GM23248 (cell line): ENCODE results near the gene TSPAN3. TPM values are rescaled to one million over a fixed set of nuclear protein-coding genes. Genes with fewer than 3 reads are reported as not detected.

Source experiments
- DNase-seq: peaks from one replicate; pipeline ENCODE4 v3.0.0-alpha.2; 2015
- H2AFZ ChIP-seq: fragments of 200-600 bp; sonication (generic); 2 replicates; pipeline ENCODE4 v1.6.1; 2016; ENCODE audit warnings: antibody characterized with exemption
- H3F3A ChIP-seq: fragments of 200-600 bp; sonication (generic); 2 replicates; pipeline ENCODE4 v1.6.1; 2016; ENCODE audit warnings: mild to moderate bottlenecking, antibody characterized with exemption, mixed run types; ENCODE audit not compliant: insufficient read depth
- H3K27ac ChIP-seq: fragments of 200-600 bp; sonication (generic); 2 replicates; pipeline ENCODE4 v1.5.1; 2016; ENCODE audit warnings: mild to moderate bottlenecking
- H3K27me3 ChIP-seq: fragments of 200-600 bp; sonication (generic); replicated peaks from 2 replicates; pipeline ENCODE4 v1.6.1; 2016; ENCODE audit warnings: mild to moderate bottlenecking; ENCODE audit not compliant: insufficient read depth
- H3K36me3 ChIP-seq: fragments of 200-600 bp; sonication (generic); 2 replicates; pipeline ENCODE4 v1.6.1; 2016; ENCODE audit warnings: low read depth, mild to moderate bottlenecking
- H3K4me1 ChIP-seq: fragments of 200-600 bp; sonication (generic); 2 replicates; pipeline ENCODE4 v1.6.1; 2016; ENCODE audit warnings: mild to moderate bottlenecking; ENCODE audit not compliant: insufficient read depth
- H3K4me2 ChIP-seq: fragments of 200-600 bp; sonication (generic); one replicate; pipeline ENCODE4 v1.6.1; 2016; ENCODE audit warnings: mild to moderate bottlenecking; ENCODE audit not compliant: unreplicated experiment
- H3K4me3 ChIP-seq: fragments of 200-600 bp; sonication (generic); 2 replicates; pipeline ENCODE4 v1.5.1; 2016; ENCODE audit warnings: mild to moderate bottlenecking
- H3K79me2 ChIP-seq: fragments of 200-600 bp; sonication (generic); 2 replicates; pipeline ENCODE4 v1.6.1; 2016; ENCODE audit warnings: mild to moderate bottlenecking; ENCODE audit not compliant: insufficient read depth
- H3K9ac ChIP-seq: fragments of 200-600 bp; sonication (generic); 2 replicates; pipeline ENCODE4 v1.6.1; 2016; ENCODE audit warnings: mild to moderate bottlenecking
- H3K9me2 ChIP-seq: fragments of 200-600 bp; sonication (generic); 2 replicates; pipeline ENCODE4 v1.6.1; 2016; ENCODE audit warnings: mixed run types, mild to moderate bottlenecking, moderate library complexity; ENCODE audit not compliant: insufficient read depth
- H3K9me3 ChIP-seq: fragments of 200-600 bp; sonication (generic); one replicate; pipeline ENCODE4 v1.6.1; 2017; ENCODE audit warnings: low read depth
- H4K20me1 ChIP-seq: fragments of 200-600 bp; sonication (generic); 2 replicates; pipeline ENCODE4 v1.6.0; 2016; ENCODE audit not compliant: insufficient read depth
- EZH2 ChIP-seq: fragments of 200-600 bp; sonication (generic); IDR thresholded peaks from 2 replicates; pipeline ENCODE4 v1.6.1; 2018; ENCODE audit warnings: antibody characterized with exemption, mild to moderate bottlenecking; ENCODE audit not compliant: insufficient read depth, poor library complexity, severe bottlenecking
- EZH2phosphoT487 ChIP-seq: fragments of 200-600 bp; sonication (generic); IDR thresholded peaks from 2 replicates; pipeline ENCODE4 v1.6.1; 2018; ENCODE audit warnings: antibody characterized with exemption, moderate library complexity, mild to moderate bottlenecking, low read depth; ENCODE audit not compliant: insufficient read depth
- WGBS, 2 experiments: methylation state at CpG; one replicate each; pipeline ENCODE4 v1.1.6; 2015 to 2017; ENCODE audit warnings: low lambda C conversion rate in 2 of 2, low coverage in 1 of 2; ENCODE audit errors: missing lambda C conversion rate in 2 of 2; 5-methylcytosine and 5-hydroxymethylcytosine counted together
- in situ Hi-C: fragments of 300-500 bp; cut with MboI; formaldehyde crosslinking; loops from 2 replicates; pipeline ENCODE4 v1.15.0; 2020
- polyA plus RNA-seq: library from polyadenylated mRNA; unstranded; fragments of >200 nt; fragmentation: Nextera tagmentation; extraction: Ambion mirVana; gene quantifications from 2 replicates; pipeline ENCODE4 v1.2.1, GENCODE V29; 2016
- total RNA-seq: library from RNA; depleted of rRNA; stranded (reverse); fragments of >200 nt; shearing (Covaris generic); gene quantifications from 2 replicates; pipeline ENCODE4 v1.2.3, GENCODE V29; 2014

The TSPAN3 gene
- total and polyA plus RNA-seq, 2 experiments from 2014 or later: 307 to 321 TPM

DNA sequence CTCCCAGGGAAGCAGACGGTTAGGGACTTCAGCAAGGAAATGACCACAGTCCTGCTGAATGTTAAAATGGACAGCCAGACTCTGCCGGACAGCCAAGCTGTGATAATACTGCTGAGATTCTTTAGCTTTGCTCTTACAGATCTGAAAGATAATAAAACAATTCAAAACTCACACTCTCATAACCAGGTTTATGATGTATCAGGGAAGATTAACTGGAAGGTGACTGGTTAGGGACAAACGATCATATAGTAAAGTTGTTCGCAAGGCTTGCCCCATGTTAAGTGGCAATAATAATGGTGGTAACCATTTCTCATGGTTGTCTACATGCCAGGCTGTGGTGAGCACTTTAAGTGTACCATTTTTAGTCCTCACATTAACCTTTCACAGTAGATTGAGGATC, 44.3 kb upstream of the TSPAN3 start:
- no peak overlapping the region for H3K4me3 ChIP-seq
- no peak overlapping the region for H3K27ac ChIP-seq
- in situ Hi-C loops: loop anchor here (10.0 kb wide), 1 partner anchor 420 kb away; no protein-coding TSS in a partner anchor
- peaks cover 30% of the 10 kb centered on the region for H3K79me2 ChIP-seq
- no peaks in the 10 kb centered on the region for H3K9me3 ChIP-seq
- no peak for DNase-seq
- no peak overlapping the region for H3K4me2 ChIP-seq
- peaks cover 27% of the 10 kb centered on the region for H3K4me1 ChIP-seq
- no peak overlapping the region for H2AFZ ChIP-seq
- TF ChIP-seq EZH2phosphoT487: no peak
- TF ChIP-seq EZH2: no peak
- H3F3A ChIP-seq: peaks cover 13% of the 10 kb centered on the region
- peaks cover 14% of the 10 kb centered on the region for H3K36me3 ChIP-seq
- no peaks in the 10 kb centered on the region for H3K27me3 ChIP-seq
- H3K9ac ChIP-seq: no peak overlapping the region
- 92% methylated on average over 4 of the region's 4 CpGs for WGBS, 2 experiments
- H3K9me2 ChIP-seq: no peaks in the 10 kb centered on the region
- no peaks in the 10 kb centered on the region for H4K20me1 ChIP-seq

DNA sequence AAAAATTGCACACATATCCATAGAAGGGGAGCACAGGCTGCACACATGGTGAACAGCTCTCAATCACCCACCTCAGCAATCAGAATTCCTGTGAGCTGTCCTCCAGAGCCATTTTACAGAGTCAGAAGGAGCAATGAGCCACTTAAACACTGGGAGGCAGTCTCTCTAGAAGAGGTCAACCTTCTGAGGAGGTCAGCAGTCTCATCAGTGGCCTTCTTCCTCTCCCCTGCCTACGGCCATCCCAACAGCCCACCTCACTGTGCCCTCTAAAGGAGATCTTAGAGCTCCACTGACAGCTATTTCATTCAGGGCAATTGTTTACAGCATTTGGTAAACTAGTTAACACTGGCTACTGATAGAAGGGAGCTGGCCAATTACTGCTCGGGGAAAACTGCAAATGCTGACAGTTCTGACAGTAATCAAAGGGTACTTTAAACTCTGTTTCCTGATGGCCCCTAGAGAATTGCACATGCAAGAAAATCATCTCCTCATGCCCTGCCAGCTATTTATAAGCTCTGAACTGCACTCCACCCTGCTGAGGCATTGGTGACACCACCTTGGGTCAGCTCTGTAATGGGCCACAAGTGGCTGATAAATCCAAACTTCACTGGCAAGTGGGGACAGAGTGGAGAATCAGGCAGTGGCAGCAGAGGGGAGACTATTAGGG, 42.1 kb upstream of the TSPAN3 start:
- Histone ChIP-seq H3K4me3 (no peak overlapping the region), H2AFZ (no peak overlapping the region), H3K9ac (no peak overlapping the region), H3K36me3 (peaks cover 14% of the 10 kb centered on the region), H3F3A (peaks cover 5% of the 10 kb centered on the region; the same call in 1 of the 2 replicates), H3K79me2 (peaks cover 21% of the 10 kb centered on the region; the same call in 1 of the 2 replicates), H3K4me1 (peaks cover 7% of the 10 kb centered on the region; the same call in 1 of the 2 replicates), H3K27me3 (no peaks in the 10 kb centered on the region), H3K27ac (no peak overlapping the region), H3K9me2 (no peaks in the 10 kb centered on the region), H3K4me2 (peak overlapping the region; percentile 4), H3K9me3 (no peaks in the 10 kb centered on the region), H4K20me1 (no peaks in the 10 kb centered on the region)
- TF ChIP-seq EZH2phosphoT487 (no peak), EZH2 (no peak)
- in situ Hi-C loops: loop anchor here (10.0 kb wide), 1 partner anchor 422 kb away; no protein-coding TSS in a partner anchor
- DNase-seq: peak; percentile 52
- 60 to 63% methylated on average over 2 of the region's 2 CpGs for WGBS, 2 experiments

DNA sequence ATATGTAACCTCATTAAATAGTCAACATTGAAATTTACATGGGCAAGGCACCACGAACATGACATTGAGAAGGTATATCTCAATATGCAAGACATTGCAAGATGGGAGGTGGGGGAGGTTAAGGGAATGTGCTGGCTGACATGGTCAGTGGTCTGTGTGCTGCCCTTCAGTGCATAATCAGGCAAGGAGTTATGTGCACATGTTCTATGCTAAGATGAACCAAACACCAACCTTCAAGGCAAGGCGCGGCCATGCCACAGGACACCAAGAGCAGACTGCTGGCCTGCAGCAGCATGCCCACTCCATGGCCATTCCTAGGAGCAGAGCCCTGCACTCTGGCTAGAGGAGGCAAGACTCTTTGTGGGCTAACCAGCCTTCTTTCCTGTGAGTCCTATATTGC, 40.9 kb upstream of the TSPAN3 start:
- in situ Hi-C loops: loop anchor here (10.0 kb wide), 1 partner anchor 423 kb away; no protein-coding TSS in a partner anchor
- H3K4me1 ChIP-seq: peaks cover 7% of the 10 kb centered on the region; the same call in 1 of the 2 replicates
- no peaks in the 10 kb centered on the region for H3K9me2 ChIP-seq
- no peak overlapping the region for H2AFZ ChIP-seq
- no peaks in the 10 kb centered on the region for H4K20me1 ChIP-seq
- no peaks in the 10 kb centered on the region for H3K27me3 ChIP-seq
- TF ChIP-seq EZH2: no peak
- no peak for TF ChIP-seq EZH2phosphoT487
- H3K79me2 ChIP-seq: peaks cover 10% of the 10 kb centered on the region; the same call in 1 of the 2 replicates
- H3F3A ChIP-seq: peaks cover 5% of the 10 kb centered on the region; the same call in 1 of the 2 replicates
- no peak overlapping the region for H3K9ac ChIP-seq
- no peak overlapping the region for H3K4me2 ChIP-seq
- H3K27ac ChIP-seq: no peak overlapping the region
- no peak overlapping the region for H3K4me3 ChIP-seq
- no peak for DNase-seq
- H3K9me3 ChIP-seq: no peaks in the 10 kb centered on the region
- 95 to 96% methylated on average over 3 of the region's 3 CpGs for WGBS, 2 experiments
- H3K36me3 ChIP-seq: peaks cover 14% of the 10 kb centered on the region

GRCh38 chr15:77107531-77108355, 36.8 kb upstream of the TSPAN3 start:
- peaks cover 7% of the 10 kb centered on the region; the same call in 1 of the 2 replicates for H3K79me2 ChIP-seq
- no peak overlapping the region for H3K9ac ChIP-seq
- no peak overlapping the region for H2AFZ ChIP-seq
- no peak overlapping the region for H3K4me3 ChIP-seq
- peaks cover 27% of the 10 kb centered on the region for H3F3A ChIP-seq
- H4K20me1 ChIP-seq: no peaks in the 10 kb centered on the region
- H3K4me1 ChIP-seq: peaks cover 21% of the 10 kb centered on the region
- peak; percentile 56 for DNase-seq
- no peak for TF ChIP-seq EZH2
- TF ChIP-seq EZH2phosphoT487: no peak
- H3K36me3 ChIP-seq: peaks cover 14% of the 10 kb centered on the region
- no peaks in the 10 kb centered on the region for H3K27me3 ChIP-seq
- in situ Hi-C loops: no loop called here
- H3K9me3 ChIP-seq: no peaks in the 10 kb centered on the region
- no peak overlapping the region for H3K27ac ChIP-seq
- H3K9me2 ChIP-seq: no peaks in the 10 kb centered on the region
- no peak overlapping the region for H3K4me2 ChIP-seq
- 66 to 73% methylated on average over 9 of the region's 9 CpGs for WGBS, 2 experiments
